ENCODE measurements around the gene RPS6KC1.
"Not testable (repeated sequence)": the region's sequence is repeated elsewhere in the genome, so short reads cannot be mapped to it uniquely, and the experiment has no call there.

RPS6KC1 gene

DNA sequence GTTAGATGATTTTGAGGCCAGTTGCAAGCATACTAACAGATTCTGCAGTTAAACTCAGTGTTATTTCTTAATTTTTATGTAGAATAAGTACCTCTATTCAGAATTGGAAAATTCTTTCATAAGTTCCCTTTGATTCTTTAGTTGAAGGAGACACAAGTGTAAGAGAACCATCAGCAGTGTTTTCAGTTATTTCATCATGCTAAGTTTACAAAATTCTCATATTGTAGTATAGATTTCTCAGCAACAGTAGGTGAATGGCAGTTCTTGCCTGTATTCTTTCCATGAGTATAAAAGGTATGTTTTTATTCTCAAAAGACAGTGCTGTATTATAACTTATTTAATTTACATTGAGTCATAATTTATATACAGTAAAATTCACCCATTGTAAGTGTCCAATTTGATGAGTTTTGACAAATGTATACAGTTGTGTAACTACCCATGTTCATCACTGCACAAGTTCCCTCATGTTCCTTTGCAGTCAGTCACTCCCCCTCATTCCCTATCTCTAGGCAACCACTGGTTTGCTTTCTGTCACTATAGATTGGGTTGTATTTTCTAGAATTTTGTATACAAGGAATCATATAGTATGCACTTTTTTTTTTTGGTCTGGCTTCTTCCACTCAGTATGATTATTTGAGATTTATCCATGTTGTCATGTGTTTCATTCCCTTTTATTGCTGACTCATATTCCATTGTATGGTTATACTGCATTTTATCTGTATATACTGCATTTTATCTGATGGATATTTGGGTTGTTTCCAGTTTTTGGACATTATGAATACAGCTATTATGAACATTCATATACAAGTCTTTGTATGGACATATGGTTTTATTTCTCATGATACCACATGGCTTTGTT is 3.9 kb downstream of the RPS6KC1 start:
- no peak for DNase-seq

DNA sequence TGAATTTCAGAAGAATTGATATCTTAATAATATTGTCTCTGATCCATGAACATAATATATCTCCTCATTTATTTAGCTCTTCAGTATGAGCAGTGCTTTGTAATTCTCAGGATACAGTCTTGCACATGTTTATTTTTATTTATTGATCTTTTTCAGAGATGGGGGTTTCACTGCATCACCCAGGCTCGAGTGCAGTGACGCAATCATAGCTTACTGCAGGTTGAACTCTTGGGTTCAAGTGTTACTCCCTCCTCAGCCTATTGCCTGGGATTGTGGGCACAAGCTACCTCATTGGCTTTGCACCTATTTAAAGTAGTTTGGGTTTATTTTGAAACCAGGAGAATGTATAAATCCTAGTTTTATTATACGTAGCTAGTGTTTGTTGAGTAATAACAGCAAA is 4.7 kb downstream of the RPS6KC1 start:
- DNase-seq: no peak

DNA sequence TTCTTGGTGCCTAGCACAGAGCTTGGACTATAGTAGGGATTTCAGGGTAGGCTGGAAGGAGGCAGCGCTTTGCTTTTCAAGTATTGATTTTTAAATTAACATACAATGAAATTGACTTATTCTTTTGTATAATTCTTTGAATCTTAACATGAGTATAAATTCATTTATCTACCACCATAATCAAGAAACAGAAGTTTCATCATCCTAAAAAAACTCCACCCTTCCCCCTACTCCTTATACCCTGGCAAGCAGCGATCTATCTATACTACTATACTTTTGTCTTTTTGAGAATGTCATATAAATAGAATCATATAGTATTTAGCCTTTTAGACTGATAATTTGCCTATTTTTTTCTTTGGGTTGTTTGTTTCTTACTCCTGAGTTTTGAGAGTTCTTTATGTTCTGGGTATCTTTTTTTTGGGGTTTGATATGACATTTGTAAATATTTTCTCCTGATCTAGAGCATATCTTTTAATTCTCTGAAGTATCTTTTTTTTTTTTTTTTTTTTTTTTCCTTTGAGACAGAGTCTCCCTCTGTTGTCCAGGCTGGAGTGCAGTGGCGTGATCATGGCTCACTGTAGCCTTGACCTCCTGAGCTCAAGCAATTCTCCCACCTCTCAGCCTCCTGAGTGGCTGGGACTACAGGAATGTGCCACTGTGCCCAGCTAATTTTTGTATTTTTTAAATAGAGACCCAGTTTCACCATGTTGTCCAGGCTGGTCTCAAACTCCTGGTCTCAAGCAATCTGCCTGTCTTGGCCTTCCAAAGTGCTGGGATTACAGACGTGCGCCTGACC is 6.4 kb downstream of the RPS6KC1 start:
- DNase-seq: no peak

DNA sequence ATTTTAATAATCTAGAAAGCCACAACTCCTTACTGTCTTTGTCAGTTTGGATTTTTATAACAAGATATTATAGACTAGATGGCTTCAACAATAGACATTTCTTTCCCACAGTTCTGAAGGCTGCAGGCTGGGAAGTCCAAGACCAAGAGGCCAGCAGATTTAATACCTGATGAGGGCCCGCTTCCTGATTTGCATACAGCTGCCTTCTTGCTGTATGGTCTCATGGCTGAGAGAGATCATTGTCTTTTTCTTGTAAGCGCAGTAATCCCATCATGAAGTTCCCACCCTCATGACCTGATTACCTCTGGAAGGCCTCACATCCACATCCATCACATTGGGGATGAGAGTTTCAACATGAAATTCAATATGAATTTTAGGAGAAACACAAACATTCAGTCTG is 9.8 kb downstream of the RPS6KC1 start:
- DNase-seq: no peak

DNA sequence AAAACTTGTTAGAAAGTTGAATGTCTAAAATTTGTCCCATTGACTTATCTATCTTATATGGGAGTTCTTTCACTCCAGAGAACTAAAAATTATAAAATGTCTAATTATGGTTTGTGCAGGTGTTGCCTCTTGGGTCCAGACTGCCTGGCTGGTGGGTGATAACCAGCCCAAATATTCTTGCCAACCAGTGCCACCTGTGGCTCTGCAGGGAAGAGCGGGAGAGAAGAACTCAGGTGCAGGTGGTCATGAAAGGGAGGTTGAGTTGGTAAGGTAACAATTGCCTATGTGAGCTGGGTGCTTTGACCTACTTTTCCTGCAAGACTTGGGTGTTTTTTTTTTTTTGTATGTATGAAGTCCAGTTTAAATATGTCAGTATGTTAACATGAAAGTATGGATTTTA is 10.2 kb downstream of the RPS6KC1 start:
- DNase-seq: no peak

DNA sequence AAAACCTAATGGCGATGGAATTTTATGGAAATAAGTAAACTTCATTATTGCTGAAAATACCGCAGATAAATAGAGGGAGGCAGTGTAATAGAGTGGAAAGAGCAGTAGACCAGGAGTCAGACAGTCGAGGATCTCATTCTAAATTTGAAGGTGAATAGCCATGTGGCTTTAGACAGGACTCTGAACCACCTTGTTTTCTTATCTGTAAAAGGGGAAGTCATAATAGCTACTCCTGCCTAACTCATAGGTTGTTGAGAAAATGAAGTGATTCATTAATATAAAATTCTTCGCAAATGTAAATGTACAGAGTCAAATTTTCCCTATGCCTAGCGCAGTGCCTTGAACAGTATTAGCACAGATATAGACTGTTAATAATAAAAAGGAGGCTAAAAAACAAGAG is 14.8 kb downstream of the RPS6KC1 start:
- no peak for DNase-seq

DNA sequence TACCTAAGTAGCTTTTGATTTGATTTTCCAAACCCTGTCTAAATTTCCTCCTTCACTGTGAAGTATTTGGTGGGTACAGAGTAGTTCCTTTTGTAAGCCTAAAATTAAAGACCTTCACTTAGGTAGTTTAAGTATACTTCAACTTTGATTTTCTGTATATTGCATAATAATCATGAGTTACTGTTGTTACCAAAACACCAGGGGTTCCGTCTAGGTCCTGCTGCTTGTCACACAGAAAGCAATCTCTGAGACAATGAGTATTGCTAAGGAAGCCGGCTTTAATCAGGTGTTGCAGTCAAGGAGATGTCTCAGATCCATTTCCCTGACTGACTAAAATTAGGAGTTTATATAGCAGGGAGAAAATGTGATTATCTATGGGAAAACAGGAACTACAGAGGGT is 15.3 kb downstream of the RPS6KC1 start:
- no peak for DNase-seq

GRCh38 chr1:213067352-213067751 is 16.3 kb downstream of the RPS6KC1 start:
- DNase-seq: no peak

DNA sequence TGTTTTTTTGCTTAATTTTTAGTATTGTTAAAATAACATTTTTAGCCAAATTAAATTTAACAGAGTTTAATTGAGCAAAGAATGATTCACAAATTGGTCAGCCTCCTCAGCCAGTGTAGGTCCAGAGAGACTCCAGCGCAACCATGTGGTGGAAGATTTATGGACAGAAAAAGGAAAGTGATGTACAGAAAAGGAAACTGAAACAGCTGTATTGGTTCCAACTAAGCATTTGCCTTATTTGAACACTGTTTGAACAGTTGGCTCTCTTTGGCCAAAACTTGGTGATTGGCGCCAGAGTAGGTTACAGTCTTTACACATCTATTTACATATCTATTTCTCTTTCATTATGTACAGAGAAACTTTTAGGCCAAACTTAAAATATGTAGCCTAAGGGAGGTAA is 19.4 kb downstream of the RPS6KC1 start:
- no peak for DNase-seq

DNA sequence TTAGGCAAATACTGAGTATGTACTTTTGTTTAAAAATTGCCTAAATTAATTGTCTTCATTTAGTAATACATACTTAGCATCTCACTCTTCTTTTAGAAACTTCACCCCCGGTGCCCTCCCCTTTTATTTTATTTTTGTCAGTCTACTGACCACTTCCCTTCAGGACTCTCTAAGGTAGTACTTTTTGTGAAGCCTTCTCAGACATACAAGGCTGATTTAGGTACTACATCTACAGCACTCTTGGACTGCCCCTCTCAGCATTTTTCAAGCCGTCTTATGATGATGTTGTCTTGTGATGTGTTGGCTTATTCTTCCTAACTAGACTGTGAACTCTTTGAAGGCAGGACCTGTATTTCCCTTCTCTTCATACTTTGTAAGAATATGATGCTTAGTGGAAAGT is 24.7 kb downstream of the RPS6KC1 start:
- DNase-seq: no peak

DNA sequence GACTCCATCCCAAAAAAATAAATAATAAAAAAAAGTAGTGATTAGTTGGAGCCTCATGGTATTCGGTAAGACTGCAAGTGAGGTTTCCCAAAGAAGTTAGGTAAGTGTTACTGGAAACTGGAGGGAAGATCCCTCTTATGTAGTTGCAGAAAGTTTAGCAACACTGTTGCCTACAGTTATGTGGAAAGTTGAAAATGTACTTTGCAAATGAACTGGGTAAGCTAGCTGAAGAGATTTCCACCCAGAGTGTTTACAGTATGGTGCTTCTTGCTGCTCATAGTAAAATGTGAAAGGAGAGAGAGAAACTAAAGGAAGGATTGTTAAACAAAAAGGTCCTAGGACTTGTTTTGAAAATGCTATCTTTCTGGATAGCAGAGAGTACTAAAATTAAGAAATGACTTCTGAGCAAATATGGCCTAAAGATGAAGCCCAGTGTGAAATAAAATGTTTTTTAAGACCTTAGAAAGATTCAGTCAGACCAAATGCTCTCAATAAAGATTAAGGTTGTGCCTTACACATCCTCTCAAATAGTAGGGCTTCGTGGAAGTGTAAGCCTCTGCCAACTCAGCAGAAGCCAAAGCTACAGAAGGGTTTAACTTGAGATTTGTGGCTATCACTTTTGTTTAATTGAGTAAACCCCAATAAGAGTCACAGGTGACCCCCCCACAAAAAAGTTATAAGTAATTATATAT is 31.5 kb downstream of the RPS6KC1 start:
- no peak for DNase-seq

DNA sequence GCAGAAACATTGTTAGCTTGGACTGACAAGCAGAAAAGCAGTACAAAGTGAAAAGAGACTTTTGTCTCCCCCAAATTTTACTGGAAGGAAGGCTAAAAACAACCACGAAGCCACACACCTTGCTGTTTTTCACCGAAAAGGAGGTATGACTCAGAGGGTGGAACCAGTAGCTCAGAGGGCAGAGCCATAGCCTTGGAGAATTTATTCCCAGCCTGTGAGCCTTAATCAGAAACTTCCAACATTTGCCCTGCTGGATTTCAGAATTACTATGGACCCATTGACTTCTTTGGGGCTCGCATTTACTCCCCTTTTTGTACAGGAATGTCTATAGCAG is 32.0 kb downstream of the RPS6KC1 start:
- DNase-seq: no peak

DNA sequence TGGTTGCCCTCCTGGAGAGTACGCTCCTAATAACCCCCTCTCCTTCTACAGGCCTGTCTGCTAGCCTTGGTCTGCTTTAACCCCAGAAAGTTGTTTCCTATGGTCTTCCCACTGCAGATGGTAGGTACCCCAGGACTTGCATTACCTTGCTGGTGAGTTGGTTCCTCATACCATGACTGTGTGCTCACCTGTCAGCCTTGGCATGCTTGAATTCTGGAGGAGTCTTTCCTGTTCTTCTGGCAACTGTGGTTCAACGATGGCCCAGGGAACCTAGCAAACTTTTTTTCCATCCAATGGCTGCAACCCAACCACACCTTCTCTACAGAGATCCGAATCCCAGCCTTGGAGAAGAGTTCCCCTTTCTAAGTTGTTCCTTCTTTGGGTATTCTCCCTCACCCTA is 36.9 kb downstream of the RPS6KC1 start:
- no peak for DNase-seq

- DNase-seq: no peak
Observed at GRCh38 chr1:213089924-213090677, 39.1 kb downstream of the RPS6KC1 start.

GRCh38 chr1:213094446-213094845 is 43.4 kb downstream of the RPS6KC1 start:
- no peak for DNase-seq

DNA sequence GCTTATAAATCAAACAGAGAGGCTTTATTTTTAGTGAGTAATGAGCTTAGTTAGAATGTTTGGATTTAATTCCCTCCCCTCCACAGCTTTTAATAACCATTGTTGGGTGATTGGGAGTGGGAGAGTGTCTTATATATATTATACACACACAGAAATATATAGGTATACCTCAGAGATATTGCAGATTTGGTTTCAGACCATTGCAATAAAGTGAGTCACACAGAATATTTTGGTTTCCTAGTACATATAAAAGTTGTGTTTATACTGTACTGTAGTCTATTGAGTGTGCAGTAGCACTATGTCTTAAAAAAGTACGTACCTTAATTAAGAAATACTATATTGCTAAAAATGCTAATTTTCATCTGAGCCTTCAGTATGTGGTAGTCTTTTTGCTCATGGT is 44.4 kb downstream of the RPS6KC1 start:
- DNase-seq: no peak

GRCh38 chr1:213099682-213100399 is 48.8 kb downstream of the RPS6KC1 start:
- DNase-seq: no peak

DNA sequence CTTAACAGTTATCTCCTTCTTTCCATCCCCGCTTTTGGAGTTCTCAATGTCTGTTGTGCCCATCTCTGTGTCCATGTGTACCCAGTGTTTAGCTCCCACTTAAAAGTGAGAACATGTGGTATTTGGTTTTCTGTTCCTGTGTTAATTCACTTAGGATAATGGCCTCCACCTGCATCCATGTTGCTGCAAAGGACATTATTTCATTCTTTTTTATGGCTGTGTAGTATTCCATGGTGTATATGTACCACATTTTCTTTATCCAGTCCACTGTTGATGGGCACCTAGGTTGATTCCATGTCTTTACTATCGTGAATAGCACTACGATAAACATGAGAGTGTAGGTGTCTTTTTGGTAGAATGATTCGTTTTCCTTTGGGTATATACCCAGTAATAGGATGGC is 49.5 kb downstream of the RPS6KC1 start:
- not testable (repeated sequence) for DNase-seq

DNA sequence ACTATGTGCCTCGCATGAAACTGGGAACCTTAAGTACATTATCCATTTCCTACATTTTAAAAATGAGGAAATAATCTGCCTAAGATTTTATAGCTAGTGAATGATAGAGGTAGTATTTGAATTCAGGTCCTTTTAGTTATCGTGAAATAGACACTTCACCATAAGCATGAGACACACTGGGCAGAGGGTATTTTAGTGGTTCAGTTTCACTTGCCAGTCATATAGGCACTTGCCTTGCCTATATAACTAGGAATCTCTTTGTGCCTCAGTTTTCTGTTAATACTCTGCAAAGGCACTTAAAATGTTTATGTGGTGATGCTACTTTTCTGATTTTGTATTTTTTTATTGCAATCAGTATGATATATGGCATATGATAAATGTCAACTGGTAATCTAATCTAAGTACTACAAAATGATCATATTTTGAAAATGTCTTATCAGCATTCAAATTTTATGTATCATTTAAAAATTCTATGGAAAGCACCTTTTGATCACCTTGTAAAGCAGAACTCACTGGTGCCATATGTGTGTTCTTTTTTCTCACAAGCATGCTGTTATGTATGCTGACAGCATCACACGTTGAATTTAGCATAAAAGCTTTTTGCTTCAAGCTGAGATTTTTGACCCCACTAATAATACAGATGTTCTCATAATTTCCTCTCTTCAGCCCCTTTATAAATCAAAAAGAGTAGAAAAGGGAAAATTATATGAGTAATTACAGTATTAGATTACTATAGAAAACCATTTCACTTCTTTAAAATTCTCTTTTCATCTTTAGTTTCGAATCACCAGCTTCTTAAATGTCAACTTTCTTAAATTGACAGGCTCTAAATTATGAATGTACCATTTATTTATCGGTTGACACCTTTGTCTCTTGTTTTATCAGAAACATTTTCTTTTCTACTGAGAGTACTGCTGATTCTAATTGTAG is 52.6 kb downstream of the RPS6KC1 start:
- no peak for DNase-seq

- no peak for DNase-seq
Observed at GRCh38 chr1:213104604-213105003, 53.6 kb downstream of the RPS6KC1 start.

GRCh38 chr1:213106298-213106697 is 55.3 kb downstream of the RPS6KC1 start:
- DNase-seq: no peak

Data from activated naive CD4-positive, alpha-beta T cell (primary cell).